HepG2 (cell line): Measurements from ENCODE around the gene TPRKB. TPM values are rescaled to one million over a fixed set of nuclear protein-coding genes. Genes with fewer than 3 reads are reported as not detected.

Experiments
- ARID2 ChIP-seq: sonication (generic); formaldehyde crosslinking; IDR thresholded peaks from 2 replicates; pipeline ENCODE4 v1.8.1; 2022; ENCODE audit warnings: mild to moderate bottlenecking, missing genetic modification reagents, borderline replicate concordance
- BRCA1 ChIP-seq: sonication (generic); formaldehyde crosslinking; IDR thresholded peaks from 2 replicates; pipeline ENCODE4 v1.4.0; 2020; ENCODE audit warnings: missing genetic modification reagents
- CCDC6 ChIP-seq: sonication (generic); formaldehyde crosslinking; IDR thresholded peaks from 2 replicates; pipeline ENCODE4 v1.8.1; 2022; ENCODE audit warnings: mild to moderate bottlenecking, missing genetic modification reagents, moderate library complexity
- GATA4 ChIP-seq: sonication (generic); IDR thresholded peaks from 2 replicates; pipeline ENCODE4 v1.6.1; 2016; ENCODE audit warnings: antibody characterized with exemption, low read depth, borderline replicate concordance
- GTF2F1 ChIP-seq: fragments of 150-350 bp; IDR thresholded peaks from 2 replicates; pipeline ENCODE4 v1.6.1; 2014; ENCODE audit warnings: low read length
- HES4 ChIP-seq: sonication (generic); formaldehyde crosslinking; IDR thresholded peaks from 2 replicates; pipeline ENCODE4 v1.9.0; 2021; ENCODE audit warnings: mild to moderate bottlenecking, missing genetic modification reagents, borderline replicate concordance
- HMGA1 ChIP-seq: sonication (generic); formaldehyde crosslinking; conservative IDR thresholded peaks from 2 replicates; pipeline ENCODE4 v1.4.0; 2020; ENCODE audit warnings: missing genetic modification reagents
- JDP2 ChIP-seq: sonication (generic); formaldehyde crosslinking; IDR thresholded peaks from 2 replicates; pipeline ENCODE4 v1.8.1; 2022; ENCODE audit warnings: missing genetic modification reagents, borderline replicate concordance
- KIAA2018 ChIP-seq: sonication (generic); formaldehyde crosslinking; IDR thresholded peaks from 2 replicates; pipeline ENCODE4 v1.5.0; 2020; ENCODE audit warnings: mild to moderate bottlenecking, missing genetic modification reagents, borderline replicate concordance
- NFYB ChIP-seq: sonication (generic); formaldehyde crosslinking; IDR thresholded peaks from 2 replicates; pipeline ENCODE4 v1.4.0; 2020; ENCODE audit warnings: missing genetic modification reagents
- YEATS2 ChIP-seq: sonication (generic); formaldehyde crosslinking; IDR thresholded peaks from 2 replicates; pipeline ENCODE4 v1.4.0; 2020; ENCODE audit warnings: missing genetic modification reagents, borderline replicate concordance
- ZBTB2 ChIP-seq: sonication (generic); formaldehyde crosslinking; IDR thresholded peaks from 2 replicates; pipeline ENCODE4 v1.8.0; 2022; ENCODE audit warnings: low read depth, missing genetic modification reagents
- ZFP91 ChIP-seq: sonication (generic); formaldehyde crosslinking; IDR thresholded peaks from 2 replicates; pipeline ENCODE4 v1.9.0; 2022; ENCODE audit warnings: missing genetic modification reagents, mild to moderate bottlenecking, borderline replicate concordance
- ZNF17 ChIP-seq: sonication (generic); formaldehyde crosslinking; IDR thresholded peaks from 2 replicates; pipeline ENCODE4 v1.5.0; 2020; ENCODE audit warnings: mild to moderate bottlenecking, missing genetic modification reagents
- ZNF205 ChIP-seq: IDR thresholded peaks from 2 replicates; pipeline ENCODE4 v1.6.1; 2018; ENCODE audit warnings: missing biosample characterization, missing genetic modification reagents
- ZNF329 ChIP-seq: sonication (generic); formaldehyde crosslinking; IDR thresholded peaks from 2 replicates; pipeline ENCODE4 v1.9.0; 2021; ENCODE audit warnings: low read depth, mild to moderate bottlenecking, missing genetic modification reagents
- ZNF772 ChIP-seq: sonication (generic); formaldehyde crosslinking; IDR thresholded peaks from 2 replicates; pipeline ENCODE4 v1.5.0; 2020; ENCODE audit warnings: mild to moderate bottlenecking, missing genetic modification reagents
- polyA plus RNA-seq, 8 experiments: library from polyadenylated mRNA; depleted of rRNA in 3 of 8; stranded (reverse) in 7 of 8; unstranded in 1 of 8; fragments of >200 nt; fragmentation: Illumina TruSeq in 4 of 8; extraction: Trizol in 4 of 8; gene quantifications; 2 replicates each; pipeline versions ENCODE4 v1.2.1 to v1.2.3, GENCODE V29; 2011 to 2016; ENCODE audit warnings: low read depth in 4 of 8, missing spikeins in 1 of 8, mixed read lengths in 1 of 8; ENCODE audit not compliant: insufficient read depth in 1 of 8
- total RNA-seq, 5 experiments: library from RNA; depleted of rRNA; stranded (reverse); fragments of >200 nt; fragmentation: Illumina TruSeq; extraction: Trizol; gene quantifications; 2 replicates each; pipeline ENCODE4 v1.2.3, GENCODE V29; 2016; ENCODE audit warnings: low read depth in 1 of 5

TPRKB gene
- total and polyA plus RNA-seq, 2 of the 13 experiments (the other 11 are each of a cell fraction or from before 2014, with no cell fraction given), result 32.0 to 58.0 TPM

- peak; percentile 93 for TF ChIP-seq ZFP91
- TF ChIP-seq BRCA1 (CRISPR knock-in tag), result no peak
- TF ChIP-seq ZBTB2, result peak; percentile 73
- TF ChIP-seq ZNF329 (CRISPR knock-in tag), result no peak
- no peak; the same call in 1 of the 2 replicates for TF ChIP-seq JDP2
- no peak for TF ChIP-seq HMGA1 (CRISPR knock-in tag)
- TF ChIP-seq CCDC6 (CRISPR knock-in tag), result peak; percentile 80
- TF ChIP-seq KIAA2018, result no peak
- TF ChIP-seq ARID2 (CRISPR knock-in tag), result no peak; the same call in 1 of the 2 replicates
- peak; percentile 95; the same call in 1 of the 2 replicates for TF ChIP-seq HES4 (CRISPR knock-in tag)
- TF ChIP-seq ZNF772 (CRISPR knock-in tag), result peak; percentile 90
- peak; percentile 91 for TF ChIP-seq NFYB (CRISPR knock-in tag)
- TF ChIP-seq GATA4, result no peak
- peak; percentile 97 for TF ChIP-seq YEATS2 (CRISPR knock-in tag)
- TF ChIP-seq ZNF17, result 0 out of 2 replicates have a peak, but pooled peaks have one; percentile 78
- peak; percentile 84 for TF ChIP-seq ZNF205 (CRISPR knock-in tag)
- TF ChIP-seq GTF2F1, result no peak
These were observed at the start of gene TPRKB (continued) for GRCh38 chr2:73736855-73737779.
